HG02943 (cell line): ENCODE data around the gene TPMT.

Experiments
- ATAC-seq: cut with Tn5 transposase; IDR thresholded peaks from one replicate; pipeline ENCODE4 v1.9.1; 2021; ENCODE audit warnings: mild to moderate bottlenecking, low read depth, moderate library complexity; ENCODE audit not compliant: unreplicated experiment

TPMT gene

DNA sequence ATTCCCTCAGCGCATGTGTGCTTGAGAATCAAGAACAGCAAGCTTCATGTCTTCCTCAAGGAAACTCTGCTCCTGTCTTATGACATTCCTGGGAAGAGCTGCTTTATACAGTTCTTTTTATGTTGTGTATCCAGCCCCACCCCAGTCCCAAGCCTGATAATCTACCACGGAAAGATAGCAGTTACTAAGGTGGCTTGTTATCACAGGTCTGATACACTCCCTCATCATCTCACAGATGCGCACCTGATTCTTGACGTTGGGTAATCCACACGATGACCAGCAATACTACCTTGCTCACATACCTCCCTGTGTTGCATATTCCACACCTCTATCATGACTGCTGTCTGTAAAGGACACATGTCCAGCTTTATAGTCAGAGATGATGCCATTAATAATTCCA is 35.6 kb downstream of the TPMT start:
- no peak for ATAC-seq

DNA sequence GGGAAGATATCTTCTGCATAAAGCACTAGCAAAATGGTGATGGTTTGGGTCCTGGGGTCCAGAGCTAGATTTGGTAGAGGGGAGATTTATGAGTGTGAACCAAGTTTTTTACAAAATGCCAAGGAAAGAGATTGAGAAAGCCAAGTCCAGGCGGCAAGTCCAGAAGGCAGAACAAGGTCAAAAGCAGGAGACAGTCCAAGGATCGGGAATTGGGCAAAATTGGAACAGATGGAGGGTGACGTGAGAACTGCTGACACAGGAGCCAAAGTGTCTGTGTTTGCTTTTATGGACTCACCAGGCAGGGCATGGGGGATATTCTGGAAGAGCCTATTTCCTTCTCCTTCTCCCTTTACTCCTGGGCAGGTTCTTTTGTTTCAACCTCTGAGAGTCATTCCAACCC is 36.5 kb downstream of the TPMT start:
- ATAC-seq = no peak

DNA sequence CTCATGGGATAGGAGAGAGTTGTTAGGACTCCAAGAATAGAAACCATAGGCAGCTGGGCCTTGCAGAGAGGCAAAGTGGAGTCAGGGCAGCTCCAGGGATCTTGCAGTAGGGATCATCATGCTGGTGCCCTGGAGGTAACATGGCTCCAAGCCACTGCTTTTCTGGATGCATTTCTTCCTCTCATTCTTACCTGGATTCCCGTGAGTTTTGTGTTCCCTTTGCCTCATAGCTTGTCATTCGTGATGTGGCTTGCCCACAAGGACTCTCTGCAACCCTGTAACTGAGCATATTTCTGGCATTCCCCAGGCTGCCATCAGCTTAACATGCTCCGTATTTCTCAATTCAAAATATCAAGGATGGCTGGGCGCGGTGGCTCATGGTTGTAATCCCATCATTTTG is 37.7 kb downstream of the TPMT start:
- no peak for ATAC-seq

DNA sequence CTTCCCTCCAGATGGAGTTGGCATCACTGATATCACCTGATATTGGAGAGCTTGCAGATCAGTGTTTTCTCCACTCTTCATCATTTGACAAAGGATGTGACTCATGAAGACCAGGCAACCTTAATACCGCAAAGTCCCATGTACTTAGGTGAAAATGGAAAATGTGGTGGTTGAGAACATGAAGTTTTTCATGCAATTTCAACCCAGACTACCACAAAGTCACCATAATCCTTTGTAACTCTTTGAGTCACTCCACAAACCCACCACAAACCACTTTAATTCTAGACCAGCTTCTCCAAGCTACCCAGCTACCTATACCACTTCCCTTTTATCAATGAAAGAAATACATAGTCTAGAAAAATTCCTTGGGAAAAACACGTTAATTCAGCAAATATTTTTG is 39.5 kb downstream of the TPMT start:
- ATAC-seq = no peak

DNA sequence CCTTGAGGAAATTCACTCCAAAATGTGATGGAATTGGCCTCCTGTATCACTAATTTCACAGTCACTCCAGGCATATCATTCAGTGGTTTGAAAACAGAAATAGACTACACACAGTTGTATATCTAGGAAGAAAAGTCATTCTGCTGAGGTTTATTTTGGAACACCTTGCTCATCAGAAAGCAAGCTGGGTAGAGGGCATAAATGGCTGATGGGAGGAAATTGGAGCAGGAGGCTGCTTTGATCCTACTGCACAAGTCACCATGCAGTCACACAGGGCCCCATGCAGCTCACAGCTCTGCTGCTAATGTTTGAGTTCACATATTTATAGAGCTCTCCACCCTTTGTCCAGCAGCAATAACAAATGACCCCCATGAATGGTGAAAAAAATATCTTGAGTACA is 44.7 kb downstream of the TPMT start:
- no peak for ATAC-seq

DNA sequence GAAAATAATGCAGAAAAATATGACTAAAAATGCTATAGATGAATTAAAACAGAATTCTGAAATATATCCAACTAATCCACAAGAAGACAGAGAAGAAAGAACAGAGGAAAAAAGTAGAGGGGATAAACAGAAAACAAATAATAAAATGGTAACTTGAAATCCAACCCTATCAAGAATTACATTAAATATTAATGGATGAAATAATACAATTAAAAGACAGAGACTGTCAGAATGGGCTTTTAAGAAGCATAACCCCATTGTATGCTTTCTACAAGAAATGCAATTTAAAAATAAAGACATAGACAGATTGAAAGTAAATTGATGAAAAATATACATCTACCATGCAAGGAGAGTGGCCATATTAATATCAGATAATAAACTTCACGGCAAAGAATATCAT is 47.8 kb downstream of the TPMT start:
- ATAC-seq = no peak

DNA sequence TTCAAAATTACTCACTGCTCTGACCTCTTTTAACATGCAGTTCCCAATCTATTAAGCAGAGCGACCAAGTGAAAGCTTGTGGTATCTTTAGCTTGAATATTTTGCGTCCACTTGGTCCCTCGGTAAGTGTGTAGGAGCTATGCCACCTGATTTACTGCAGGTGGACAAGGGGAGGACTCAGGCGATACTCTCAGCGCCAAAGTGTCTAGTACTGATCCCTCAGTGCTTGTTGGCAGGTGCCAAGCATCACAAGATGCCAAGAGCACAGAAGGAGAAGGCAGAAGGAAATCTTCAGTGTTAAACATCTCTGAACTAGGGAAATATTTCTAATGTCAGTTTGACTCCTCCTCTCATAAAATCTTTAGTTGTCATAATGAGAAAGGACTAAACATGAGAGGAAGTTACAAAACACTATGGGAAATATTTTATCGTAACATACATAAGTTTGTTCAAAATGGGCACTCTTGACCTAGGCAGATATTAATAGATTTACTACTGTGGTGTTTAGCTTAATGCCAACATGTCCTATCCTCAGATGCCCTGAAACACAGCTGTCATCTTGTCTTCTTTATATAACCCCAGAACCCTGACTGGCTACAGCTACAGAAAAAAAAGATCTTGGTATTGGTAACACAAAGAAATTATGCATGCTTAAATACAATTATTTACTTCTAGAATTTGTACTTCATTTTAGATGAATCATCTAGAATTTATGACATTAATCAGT is 51.9 kb downstream of the TPMT start:
- ATAC-seq = no peak

DNA sequence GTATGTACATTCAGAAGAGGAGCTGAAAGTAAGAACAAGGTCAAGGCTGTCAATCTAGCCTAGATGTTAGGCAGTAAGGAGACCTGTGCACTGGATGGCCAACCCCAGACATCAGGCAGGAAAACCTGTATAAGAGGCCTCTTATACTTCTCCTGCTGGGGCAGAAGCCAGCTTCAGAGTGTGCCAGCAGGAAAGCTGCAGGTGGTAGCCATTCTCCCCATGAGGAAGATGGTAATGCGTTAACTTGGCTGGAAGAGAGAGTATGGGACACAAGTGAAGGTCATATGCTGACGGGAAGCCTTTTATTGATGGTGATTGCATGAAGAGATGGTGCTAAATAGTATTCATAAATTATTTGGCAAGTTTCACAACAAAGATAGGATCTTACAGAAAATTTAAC is 53.0 kb downstream of the TPMT start:
- ATAC-seq = no peak

DNA sequence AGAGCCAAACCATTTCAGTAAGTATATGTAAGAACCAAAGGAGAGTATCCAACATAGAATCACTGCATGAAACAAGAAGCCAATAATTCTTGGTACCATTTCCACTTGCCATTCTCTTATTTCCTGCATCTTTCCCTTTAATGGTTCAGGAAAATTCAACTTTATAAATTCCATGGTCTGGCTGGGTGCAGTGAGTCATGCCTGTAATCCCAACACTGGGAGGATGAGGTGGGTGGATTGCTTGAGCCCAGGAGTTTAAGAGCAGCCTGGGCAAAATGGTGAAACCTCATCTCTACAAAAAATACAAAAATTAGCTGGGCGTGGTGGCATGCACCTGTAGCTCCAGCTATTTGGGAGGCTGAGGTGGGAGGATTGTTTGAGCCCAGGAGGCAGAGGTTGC is 53.6 kb downstream of the TPMT start:
- no peak for ATAC-seq

DNA sequence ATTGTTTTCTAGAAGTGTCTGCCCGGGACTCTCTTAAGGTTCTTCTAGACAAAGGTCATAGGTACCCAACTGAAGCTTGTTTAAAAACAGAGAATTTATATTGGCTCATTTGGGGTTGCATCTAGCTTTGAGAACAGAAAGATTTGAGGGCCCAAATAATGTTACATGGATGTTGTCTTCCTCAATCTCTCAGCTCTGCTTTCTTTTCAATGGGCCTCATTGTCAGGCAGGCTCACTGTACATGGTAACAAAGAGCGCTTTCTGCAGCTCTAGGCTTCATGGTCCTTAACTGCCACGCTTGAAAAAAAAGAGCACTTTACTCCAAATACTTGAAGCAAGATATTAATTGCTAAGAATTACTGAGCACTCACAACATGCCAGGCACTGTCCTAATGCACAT is 54.6 kb downstream of the TPMT start:
- ATAC-seq = no peak

DNA sequence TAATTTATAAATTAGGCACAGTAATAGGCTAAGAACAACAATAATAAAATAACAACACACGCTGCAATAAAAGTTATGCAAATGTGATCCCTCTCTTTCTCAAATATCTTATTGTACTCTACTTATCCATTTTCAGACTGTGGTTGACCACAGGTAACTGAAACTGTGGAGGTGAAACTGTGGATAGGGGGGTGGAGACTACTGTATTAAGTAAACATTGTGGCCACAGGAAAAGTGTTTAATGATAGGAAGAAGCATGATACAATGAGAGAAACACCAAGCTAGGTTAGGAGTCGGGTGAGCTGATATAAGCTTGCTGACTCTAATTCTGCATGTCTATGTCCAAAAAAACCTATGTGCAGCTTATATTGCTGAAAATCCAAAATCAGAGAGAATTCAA is 55.4 kb downstream of the TPMT start:
- ATAC-seq = no peak

DNA sequence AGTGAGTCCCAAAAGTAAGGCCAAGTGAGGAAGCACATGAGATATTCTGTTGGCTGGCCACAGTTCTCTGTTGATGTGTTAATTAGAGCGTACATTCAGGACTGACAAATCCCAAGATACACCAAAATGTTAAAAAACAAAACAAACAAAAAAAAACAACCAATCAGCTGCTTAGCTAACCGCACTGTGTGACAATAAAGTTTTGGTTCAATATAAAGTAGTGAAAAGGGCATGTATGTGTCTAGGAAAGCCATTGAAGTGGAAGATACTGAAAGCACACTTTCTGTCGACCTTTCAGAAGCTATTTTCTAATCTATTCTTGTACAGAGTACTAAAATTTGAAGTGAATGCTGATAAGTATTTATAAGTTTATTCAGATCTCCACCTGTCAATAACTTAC is 58.5 kb downstream of the TPMT start:
- no peak for ATAC-seq

DNA sequence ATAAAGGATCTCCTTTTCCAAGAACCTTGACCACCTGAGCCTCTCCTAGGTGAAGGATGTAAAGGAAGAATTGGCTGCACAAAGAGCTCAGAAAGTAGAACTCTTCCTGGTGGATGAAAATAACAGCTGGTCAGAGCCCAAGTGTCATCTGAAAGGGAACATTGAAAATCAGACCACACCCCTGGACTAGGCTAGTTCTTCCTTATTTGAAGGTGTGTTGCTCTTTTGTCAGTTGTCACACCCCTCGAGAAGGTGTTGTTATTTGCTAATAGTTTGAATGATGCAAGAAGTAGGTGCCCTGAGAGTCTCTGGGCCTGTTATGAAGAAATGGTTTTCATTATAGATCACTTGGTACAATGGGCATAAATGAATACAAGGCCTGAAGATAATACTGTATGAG is 63.5 kb downstream of the TPMT start:
- ATAC-seq = no peak

DNA sequence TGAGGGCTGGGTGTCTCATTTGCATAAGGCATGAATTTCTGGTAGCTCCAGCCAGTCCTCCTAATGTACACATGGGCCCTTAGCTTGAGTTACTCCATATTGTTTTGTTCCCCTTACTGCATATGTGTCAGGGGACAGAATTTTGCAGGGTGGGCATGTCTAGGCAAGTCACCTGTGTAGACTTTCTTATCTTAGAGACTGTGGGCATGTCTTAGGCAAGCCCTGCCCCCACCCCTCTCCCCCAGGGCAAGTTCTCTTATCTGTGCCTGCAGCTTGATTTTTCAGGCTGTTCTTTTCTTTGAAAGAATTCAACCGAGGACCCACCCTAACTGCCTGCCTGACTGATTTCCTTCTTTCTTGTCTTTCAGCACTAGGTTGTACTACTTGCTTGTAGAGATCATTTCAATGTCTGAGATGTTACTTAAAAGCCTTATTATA is 64.5 kb downstream of the TPMT start:
- no peak for ATAC-seq

DNA sequence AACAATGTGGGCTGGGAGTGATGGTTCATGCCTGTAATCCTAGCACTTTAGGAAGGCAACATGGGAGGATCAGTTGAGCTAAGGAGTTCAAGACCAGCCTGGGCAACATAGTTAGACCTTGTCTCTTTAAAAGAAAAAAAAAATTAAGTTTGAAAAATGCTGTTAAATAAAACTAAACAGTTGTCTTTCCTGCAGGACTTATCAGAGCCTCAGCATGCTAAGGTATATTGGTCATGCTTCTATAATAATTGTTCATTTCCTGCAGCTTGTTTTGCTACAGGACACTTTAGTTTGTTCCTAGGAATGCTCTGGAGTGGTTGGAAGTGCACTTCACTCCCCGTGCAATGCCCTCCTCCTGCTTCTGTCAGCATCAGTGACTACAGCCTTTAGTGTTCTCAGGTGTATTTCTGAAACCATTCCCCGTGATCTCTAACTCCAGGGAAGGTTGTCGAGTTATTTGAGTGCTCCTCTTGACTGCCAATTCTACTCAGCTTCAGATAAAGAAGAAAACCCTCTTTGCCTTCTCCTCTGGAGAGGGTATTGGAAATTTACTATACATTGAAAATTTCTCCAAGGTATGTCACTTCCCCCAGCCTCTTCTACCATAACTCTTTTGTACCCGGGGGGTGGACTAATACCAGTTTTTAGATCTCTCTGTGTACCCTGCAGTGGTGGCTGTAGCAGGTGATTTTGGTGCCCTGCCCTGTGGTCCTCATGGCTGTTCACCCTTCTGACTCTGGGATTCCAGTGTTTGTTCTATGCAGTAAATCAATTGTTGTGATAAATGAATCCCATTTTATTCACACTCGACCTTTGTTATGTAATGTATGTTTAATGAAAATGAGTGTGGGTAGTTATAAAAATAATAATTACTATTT is 66.2 kb downstream of the TPMT start:
- ATAC-seq = no peak

DNA sequence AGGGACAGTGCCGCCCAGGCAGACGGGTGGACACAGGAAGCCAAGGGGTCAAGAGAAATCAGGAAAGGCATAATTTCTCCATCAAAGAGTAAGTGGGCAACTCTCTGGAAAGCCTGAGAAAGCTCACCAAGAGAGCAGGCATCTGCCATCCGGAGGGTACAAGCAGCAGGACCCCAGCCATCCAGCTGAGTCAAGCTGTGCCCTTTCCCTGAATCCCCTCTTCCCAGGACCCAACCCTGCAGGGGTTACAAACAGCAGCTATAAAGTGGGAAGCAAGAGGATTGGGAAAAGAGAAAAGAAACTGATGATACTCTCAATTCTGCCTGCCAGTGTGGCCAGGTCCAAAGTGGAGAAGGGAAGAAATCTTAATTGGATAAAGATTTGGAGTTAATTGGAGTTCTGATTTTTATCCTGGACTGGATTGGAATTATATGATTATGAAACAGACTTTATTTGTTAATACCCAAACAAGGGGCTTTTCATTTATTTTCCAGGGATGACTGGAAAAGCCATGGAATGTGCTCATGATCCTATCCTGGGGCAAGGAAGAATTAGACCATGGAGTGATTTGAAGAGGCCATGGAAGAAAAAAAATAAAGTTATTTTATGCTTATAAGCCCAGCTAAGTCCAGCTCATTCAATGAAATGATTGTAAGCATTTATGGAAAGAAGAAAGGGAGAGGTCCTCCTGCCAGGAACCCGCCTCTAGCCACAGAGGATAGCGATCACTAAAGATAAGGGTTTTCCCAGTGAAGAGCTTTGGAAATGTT is 67.3 kb downstream of the TPMT start:
- no peak for ATAC-seq

DNA sequence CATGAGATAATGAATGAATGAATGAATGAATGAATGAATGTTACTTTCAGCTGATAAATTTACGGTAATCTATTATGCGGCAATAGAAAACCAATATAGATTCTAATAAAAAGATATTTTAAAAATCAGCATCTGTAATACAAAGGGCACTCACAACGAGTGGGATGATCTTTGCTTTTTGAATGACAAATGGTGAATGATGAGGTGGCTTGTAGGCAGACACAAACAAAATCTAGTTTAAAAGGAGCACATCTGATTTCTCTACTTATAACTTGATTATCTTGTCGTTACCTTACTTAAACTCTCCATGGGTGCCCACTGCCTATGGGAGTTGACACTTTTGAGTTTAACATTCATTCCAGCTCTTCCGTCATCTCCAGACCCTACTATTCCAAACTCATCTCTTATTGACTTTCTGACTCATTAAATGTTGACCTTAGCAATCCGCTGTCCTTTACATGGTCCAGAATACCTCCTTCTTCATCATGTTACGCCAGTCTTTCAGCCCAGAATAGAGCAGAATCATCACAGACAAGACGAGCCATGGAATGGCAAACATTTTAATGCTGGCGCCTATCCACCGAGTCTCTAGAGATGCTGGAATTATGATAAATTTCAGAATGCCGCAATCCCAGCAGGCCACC is 73.7 kb downstream of the TPMT start:
- no peak for ATAC-seq

DNA sequence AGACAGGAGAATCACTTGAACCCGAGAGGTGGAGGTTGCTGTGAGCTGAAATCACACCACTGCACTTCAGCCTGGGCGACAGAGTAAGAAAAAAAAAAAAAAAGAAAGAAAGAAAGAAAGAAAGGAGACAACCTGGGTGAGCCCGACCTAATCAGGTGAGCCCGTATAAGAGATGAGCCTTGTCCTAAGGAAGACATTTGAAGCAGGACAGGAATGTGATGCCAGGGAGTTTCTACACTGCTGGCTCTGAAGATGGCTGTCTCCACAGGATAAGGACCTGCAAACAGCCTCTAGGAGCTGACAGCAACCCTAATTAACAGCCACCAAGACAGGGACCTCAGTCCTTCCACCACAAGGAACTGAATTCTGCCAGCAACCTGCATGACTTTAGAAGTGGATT is 74.3 kb downstream of the TPMT start:
- ATAC-seq = no peak

DNA sequence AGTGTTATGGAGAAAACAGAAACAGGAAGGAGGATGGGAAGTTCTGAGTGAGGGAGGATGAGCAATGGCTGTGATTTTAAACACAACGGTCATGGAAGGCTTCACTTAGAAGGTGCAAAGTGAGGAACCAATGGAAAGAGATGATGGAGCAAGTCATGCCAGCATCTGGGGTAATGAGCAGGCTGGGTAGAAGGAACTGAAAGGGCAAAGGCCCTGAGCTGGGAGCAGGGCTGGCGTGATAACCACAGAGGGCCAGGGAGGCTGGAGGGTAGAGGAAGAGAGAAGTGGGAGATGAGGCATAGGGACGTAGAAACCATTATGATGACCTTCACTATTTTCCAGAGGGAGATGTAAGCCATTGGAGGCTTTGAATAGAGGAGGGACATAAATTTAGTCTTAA is 76.0 kb downstream of the TPMT start:
- no peak for ATAC-seq
